T follicular helper cell (primary cell): ENCODE measurements around the gene PCSK4.
A peak's percentile ranks its signal among the peaks of the same experiment; 100 is the strongest.

Experiments used
- DNase-seq: peaks from one replicate; pipeline ENCODE4 v3.0.0-alpha.2; 2020; ENCODE audit warnings: low read depth

Gene PCSK4

GRCh38 chr19:1438035-1438932 is 51.9 kb downstream of the PCSK4 start, which contains the start of gene RPS15:
TSS of gene RPS15 (plus strand) at chr19:1438396. CDS start at chr19:1438426, 30 bp downstream.
- peak; percentile 93 for DNase-seq

- no peak for DNase-seq
These were observed 52.5 kb downstream of the PCSK4 start for GRCh38 chr19:1437609-1438008.

GRCh38 chr19:1435378-1435989 is 54.7 kb downstream of the PCSK4 start:
- no peak for DNase-seq

GRCh38 chr19:1434577-1435060 is 55.5 kb downstream of the PCSK4 start:
- no peak for DNase-seq

- DNase-seq, result no peak
These were observed 56.1 kb downstream of the PCSK4 start for GRCh38 chr19:1434040-1434366.

GRCh38 chr19:1433119-1434039 is 56.8 kb downstream of the PCSK4 start:
- no peak for DNase-seq

- no peak for DNase-seq
These were observed 57.7 kb downstream of the PCSK4 start for GRCh38 chr19:1432507-1432887.

- DNase-seq, result no peak
These were observed 58.2 kb downstream of the PCSK4 start for GRCh38 chr19:1431759-1432506.
